Activated CD8-positive, alpha-beta memory T cell treated with anti-CD3 and anti-CD28 coated beads, Interleukin-2, amount 50 U/mL, for 1 hour (primary cell): ENCODE results near the gene SHROOM3.
"Not testable (repeated sequence)": the region's sequence is repeated elsewhere in the genome, so short reads cannot be mapped to it uniquely, and the experiment has no call there.

Experiments used
- DNase-seq: peaks from one replicate; pipeline ENCODE4 v3.0.0-alpha.2; 2020; ENCODE audit errors: extremely low read depth

Gene SHROOM3

GRCh38 chr4:76445911-76446310 is 10.9 kb downstream of the SHROOM3 start:
- no peak for DNase-seq

GRCh38 chr4:76447393-76447851 is 12.4 kb downstream of the SHROOM3 start:
- DNase-seq, result no peak

DNA sequence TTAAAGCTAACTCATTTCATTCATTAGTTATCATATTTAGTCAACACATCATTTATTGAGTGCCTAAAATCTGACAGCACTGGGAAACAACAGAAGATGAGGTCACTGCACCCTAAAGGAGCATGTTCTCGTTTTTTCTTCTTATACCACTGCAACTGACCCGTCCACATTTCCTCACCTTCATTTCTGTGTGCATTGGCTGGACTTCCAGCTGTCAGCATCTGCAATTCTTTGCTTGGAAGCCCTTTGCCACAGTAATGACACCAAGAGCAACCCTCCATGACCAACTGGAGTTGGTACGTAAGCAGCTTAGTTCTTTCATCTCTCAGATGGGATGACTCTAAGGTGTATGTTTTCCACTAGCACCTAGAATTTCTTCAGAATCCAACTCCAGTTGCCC is 13.2 kb downstream of the SHROOM3 start:
- DNase-seq, result no peak

GRCh38 chr4:76449362-76449767 is 14.3 kb downstream of the SHROOM3 start:
- DNase-seq, result no peak

GRCh38 chr4:76449833-76450232 is 14.8 kb downstream of the SHROOM3 start:
- DNase-seq, result no peak

GRCh38 chr4:76453232-76453631 is 18.2 kb downstream of the SHROOM3 start:
- DNase-seq, result no peak

- not testable (repeated sequence) for DNase-seq
These were observed 19.0 kb downstream of the SHROOM3 start for GRCh38 chr4:76454073-76454472.

GRCh38 chr4:76457885-76458284 is 22.9 kb downstream of the SHROOM3 start:
- no peak for DNase-seq

DNA sequence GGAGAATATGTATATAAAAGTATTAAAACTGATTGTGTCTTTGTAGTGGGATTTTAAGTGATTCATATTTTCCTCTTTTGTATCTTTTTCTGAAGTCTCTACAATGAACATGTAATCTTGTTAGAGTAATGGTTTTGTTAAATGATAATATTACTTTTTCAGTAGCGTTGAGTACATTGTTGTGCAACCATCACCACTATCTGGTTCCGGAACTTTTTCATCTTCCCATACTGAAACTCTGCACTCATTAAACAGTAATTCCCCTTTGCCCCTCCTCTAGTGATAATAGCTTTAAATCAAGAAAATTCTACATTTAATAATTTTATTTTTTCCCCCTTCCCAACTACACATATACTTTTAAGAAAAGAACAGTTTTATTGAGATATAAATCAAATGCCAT is 23.3 kb downstream of the SHROOM3 start:
- DNase-seq, result no peak

DNA sequence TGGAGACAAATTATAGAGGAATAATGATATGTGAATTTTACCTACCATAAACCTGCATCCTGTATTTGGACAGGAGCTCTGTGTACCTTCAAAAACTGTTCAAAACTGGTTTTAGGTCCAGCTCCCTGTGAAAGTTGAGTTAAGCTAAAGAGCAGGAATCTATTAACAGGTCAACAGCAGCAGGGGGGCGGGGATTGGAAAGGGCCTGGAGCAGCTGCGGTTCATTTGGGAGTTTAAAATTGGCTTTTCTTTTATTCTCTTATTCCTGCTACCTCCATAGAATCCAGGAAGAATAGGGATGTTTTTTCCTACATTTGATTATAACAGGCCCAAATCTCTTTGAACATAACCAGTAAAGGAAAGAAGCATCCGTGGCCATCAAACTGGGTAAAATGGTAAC is 23.8 kb downstream of the SHROOM3 start:
- no peak for DNase-seq

DNA sequence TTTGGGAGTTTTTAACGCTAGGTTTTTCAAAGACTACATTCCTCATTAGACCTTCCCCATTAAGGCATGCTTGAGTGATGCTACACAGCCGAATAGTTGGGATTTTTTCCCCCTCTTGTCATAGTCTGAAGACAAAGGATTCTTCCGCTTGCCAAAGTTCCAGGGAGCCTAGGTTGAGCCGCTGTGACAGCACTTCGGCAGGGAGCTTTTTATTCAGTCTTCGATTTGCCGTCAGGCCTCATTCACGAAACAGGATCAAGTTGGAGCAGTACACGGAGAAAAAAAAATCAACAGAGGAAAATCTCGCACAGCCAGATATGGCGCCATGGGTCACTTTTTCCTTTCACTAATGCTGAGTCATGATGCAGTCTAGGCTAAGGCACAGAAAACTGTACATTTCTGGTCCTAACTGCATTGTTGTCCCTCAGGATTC is 24.3 kb downstream of the SHROOM3 start:
- DNase-seq, result no peak

GRCh38 chr4:76463568-76463967 is 28.5 kb downstream of the SHROOM3 start:
- no peak for DNase-seq

- DNase-seq, result no peak
These were observed 35.0 kb downstream of the SHROOM3 start for GRCh38 chr4:76470064-76470463.

GRCh38 chr4:76470532-76470931 is 35.5 kb downstream of the SHROOM3 start:
- DNase-seq, result no peak

DNA sequence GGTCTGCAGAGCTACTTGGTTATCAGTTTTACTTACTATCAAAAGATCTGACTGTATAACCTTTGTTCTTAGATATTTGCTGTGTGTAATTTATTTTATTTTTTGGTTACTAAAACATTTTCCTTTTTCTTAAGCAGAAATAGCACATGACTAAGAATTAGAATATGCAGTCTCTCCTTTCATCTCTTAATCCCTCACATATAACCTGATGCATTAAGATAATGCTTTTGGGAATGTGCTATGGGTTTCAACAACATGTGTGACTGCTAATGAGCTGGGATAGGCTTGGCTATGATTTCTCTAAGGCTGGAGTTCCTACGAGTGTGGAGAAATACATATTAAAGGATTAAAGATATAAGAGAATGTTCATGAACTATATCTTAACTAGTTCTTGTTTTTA is 41.5 kb downstream of the SHROOM3 start:
- no peak for DNase-seq

- DNase-seq, result no peak
These were observed 49.6 kb downstream of the SHROOM3 start for GRCh38 chr4:76484654-76485053.

DNA sequence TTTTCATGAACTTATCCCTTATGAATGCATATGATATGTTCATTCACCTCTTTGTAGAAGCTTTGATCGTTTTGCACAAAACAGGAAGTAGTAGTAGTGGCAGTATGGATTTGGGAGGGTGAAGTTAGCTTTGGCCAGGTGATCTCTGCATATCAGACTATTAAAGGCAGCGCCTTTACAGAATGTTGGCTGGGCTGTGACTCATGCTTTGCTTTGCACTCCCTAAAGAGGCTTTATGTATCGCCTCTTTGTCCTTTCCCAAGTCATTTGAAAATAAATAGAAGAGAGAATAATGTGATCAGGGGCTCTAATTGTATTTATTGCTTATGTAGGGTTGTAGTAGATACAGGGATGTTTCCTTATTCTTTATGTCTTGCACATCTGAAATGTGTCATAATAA is 50.4 kb downstream of the SHROOM3 start:
- DNase-seq, result no peak

GRCh38 chr4:76486588-76487276 is 51.7 kb downstream of the SHROOM3 start:
- DNase-seq, result no peak

DNA sequence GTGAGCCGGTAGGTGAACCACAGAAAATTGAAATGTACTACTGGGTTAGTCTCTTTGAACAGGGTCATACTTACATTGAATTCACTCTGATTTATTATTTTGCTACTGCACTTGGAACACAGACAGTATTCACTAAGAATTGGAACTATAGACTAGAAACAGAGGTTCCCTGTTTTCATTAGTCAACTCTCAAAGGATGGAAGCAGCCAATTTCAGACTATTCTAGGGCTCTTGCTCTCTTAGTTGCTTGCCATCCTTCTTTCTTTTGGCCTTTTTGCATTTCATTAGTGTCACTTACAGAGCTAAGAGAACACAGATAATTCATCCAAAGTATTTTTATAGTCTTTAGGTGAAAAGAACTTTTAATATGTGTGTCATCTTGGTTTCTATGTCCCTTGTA is 52.6 kb downstream of the SHROOM3 start:
- no peak for DNase-seq

- DNase-seq, result no peak
These were observed 53.4 kb downstream of the SHROOM3 start for GRCh38 chr4:76488455-76488854.

DNA sequence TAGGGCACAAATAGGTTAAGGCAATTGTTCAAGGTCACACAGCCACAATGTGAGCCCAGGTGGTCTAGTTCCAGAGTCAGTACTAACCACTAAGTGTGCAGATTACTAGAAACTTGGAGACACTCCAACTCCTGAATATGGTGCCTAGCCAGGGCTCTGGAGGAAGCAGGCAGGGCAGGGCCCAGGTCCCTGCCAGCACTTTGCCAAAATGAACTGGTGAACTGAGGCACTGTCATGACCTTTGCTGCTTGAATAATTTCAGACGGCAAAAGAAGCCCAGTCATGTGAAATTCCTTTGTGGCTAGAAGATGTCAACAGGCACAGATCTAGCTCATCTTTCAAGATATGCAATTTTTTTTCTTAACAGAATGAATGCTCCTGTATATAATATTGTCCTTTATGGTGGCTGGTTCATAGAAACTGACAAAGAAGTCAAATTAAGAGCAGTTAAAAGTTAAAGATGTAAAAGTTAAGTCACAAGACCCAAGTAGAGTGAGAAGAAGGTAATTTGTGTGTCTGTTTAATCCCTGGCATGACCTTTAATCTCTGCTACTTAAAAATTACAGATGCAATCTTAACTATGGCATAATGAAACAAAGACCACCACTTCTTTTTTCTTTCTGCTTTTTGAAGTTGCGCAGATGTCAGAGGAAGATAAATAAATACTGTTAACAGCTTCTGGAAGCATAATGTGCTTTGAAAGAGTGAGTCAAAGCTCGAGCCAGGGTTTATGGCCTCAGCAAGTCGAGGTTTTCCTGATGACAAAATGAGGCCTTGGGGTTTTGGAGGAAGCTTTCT is 54.1 kb downstream of the SHROOM3 start:
- no peak for DNase-seq

GRCh38 chr4:76489686-76490161 is 54.7 kb downstream of the SHROOM3 start:
- DNase-seq, result no peak

DNA sequence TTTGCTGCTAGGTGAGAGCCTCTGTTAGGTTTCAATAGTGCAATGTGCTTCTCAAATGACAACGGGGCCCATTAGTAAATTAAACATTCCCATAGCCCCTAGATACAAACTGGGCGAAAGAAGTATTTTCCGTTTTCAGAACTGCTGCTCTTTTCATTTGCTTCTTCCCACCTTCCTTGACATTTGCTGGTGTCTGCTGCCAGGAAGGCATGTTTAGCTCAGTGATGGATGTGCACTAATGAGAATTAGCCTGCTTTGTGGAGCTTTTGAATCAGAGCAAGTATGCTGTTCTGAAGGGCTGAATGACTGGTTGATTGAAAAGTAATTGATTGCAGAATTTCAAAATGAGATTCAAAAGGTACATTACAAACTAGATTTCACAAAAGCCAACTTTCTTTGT is 57.0 kb downstream of the SHROOM3 start:
- DNase-seq, result no peak
